ENCODE results near the gene DNAH12.

DNAH12 gene

DNA sequence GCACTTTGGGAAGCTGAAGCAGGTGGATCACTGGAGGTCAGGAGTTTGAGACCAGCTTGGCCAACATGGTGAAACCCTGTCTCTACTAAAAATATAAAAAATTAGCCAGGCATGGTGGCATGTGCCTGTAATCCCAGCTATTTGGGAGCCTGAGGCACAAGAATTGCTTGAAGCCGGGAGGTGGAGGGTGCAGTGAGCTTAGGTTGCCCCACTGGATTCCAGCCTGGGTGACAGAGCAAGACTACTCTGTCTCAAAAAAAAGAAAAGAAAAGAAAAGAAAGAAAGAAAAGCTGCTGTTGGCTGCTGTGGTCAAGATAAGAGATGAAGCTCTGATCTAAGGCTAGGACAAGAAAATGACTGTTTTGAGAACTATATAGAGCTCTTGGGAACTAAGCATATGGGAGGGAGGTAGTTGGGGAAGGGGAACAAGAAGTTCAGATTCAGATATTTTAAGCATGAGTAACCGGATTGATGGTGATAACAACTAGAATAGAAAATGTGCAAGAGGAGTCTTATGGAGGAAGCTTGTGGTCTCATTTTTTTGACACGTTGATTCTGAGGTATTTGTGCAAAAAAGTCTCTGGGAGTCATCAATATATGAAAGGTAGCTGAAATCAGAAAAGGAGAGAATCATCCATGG lies 25.7 kb downstream of the DNAH12 start:
- Histone ChIP-seq H3K4me2 (no peak overlapping the region), H3K4me3 (IDR thresholded peaks at IDR 0.05; ENCODE audit: insufficient read depth, low read depth, low read length) (no peak overlapping the region), H3K9ac (no peak overlapping the region), H3K36me3 (ENCODE audit: insufficient read depth) (no peaks in the 10 kb centered on the region), H2AFZ (ENCODE audit: low read depth) (no peak overlapping the region), H3K27me3 (ENCODE audit: insufficient read depth, low read depth) (no peaks in the 10 kb centered on the region), H3K79me2 (ENCODE audit: insufficient read depth, low read depth) (no peaks in the 10 kb centered on the region), H3K4me1 (ENCODE audit: low read depth, poor library complexity, severe bottlenecking) (no peaks in the 10 kb centered on the region), H3K27ac (no peak overlapping the region), H4K20me1 (ENCODE audit: insufficient read depth) (no peaks in the 10 kb centered on the region)
- TF ChIP-seq, protein P1, sequence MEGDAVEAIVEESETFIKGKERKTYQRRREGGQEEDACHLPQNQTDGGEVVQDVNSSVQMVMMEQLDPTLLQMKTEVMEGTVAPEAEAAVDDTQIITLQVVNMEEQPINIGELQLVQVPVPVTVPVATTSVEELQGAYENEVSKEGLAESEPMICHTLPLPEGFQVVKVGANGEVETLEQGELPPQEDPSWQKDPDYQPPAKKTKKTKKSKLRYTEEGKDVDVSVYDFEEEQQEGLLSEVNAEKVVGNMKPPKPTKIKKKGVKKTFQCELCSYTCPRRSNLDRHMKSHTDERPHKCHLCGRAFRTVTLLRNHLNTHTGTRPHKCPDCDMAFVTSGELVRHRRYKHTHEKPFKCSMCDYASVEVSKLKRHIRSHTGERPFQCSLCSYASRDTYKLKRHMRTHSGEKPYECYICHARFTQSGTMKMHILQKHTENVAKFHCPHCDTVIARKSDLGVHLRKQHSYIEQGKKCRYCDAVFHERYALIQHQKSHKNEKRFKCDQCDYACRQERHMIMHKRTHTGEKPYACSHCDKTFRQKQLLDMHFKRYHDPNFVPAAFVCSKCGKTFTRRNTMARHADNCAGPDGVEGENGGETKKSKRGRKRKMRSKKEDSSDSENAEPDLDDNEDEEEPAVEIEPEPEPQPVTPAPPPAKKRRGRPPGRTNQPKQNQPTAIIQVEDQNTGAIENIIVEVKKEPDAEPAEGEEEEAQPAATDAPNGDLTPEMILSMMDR (conservative IDR thresholded peaks at IDR 0.05; ENCODE audit: low read depth, low read length) = no peak

DNA sequence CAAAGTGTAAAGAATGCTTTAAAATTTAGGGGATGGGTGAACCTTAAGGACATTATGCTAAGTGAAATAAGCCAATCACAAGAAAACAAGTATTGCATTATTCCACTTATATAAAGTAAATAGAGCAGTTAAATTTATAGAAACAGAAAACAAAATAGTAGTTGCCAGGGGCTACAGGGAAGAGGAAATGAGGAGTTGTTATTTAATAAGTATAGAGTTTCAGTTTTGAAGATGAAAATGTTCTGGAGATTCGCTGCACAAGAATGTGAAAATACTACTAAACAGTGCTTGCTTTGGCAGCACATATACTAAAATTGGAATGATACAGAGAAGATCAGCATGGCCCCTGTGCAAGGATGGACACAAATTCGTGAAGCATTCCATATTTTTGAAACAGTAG lies 32.0 kb downstream of the DNAH12 start:
- H4K20me1 ChIP-seq (ENCODE audit: insufficient read depth) = no peaks in the 10 kb centered on the region
- H3K27me3 ChIP-seq (ENCODE audit: insufficient read depth, low read depth) = no peaks in the 10 kb centered on the region

DNA sequence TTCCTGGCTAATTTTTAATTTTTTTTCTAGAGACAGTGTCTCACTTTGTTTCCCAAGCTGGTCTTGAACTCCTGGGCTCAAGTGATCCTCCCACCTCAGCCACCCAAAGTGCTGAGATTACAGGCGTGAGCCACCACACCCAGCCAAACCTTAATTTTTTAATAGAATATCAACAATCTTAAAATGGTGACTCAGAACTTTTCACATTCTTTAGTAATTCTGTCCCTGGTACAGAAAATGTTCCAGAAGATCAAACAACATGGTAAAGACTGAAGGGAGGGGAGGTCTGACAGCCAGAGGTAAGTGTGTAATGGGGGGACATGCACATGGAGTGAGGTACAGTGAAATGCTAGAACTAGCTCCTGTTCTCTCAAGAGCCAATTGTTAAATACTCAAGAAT lies 38.2 kb downstream of the DNAH12 start:
- Histone ChIP-seq H3K79me2 (ENCODE audit: insufficient read depth, low read depth) (no peaks in the 10 kb centered on the region), H3K4me2 (no peak overlapping the region), H2AFZ (ENCODE audit: low read depth) (no peak overlapping the region), H4K20me1 (ENCODE audit: insufficient read depth) (no peaks in the 10 kb centered on the region), H3K4me1 (ENCODE audit: low read depth, poor library complexity, severe bottlenecking) (no peaks in the 10 kb centered on the region), H3K9ac (no peak overlapping the region), H3K27me3 (ENCODE audit: insufficient read depth, low read depth) (no peaks in the 10 kb centered on the region), H3K4me3 (IDR thresholded peaks at IDR 0.05; ENCODE audit: insufficient read depth, low read depth, low read length) (no peak overlapping the region), H3K36me3 (ENCODE audit: insufficient read depth) (no peaks in the 10 kb centered on the region), H3K27ac (no peak overlapping the region)
- TF ChIP-seq, protein P1 (conservative IDR thresholded peaks at IDR 0.05; ENCODE audit: low read depth, low read length) = no peak

More for the DNA sequence above, 32.0 kb downstream of the DNAH12 start:
- Histone ChIP-seq H3K4me2 (no peak overlapping the region), H3K4me3 (IDR thresholded peaks at IDR 0.05; ENCODE audit: insufficient read depth, low read depth, low read length) (no peak overlapping the region), H3K4me1 (ENCODE audit: low read depth, poor library complexity, severe bottlenecking) (no peaks in the 10 kb centered on the region), H3K36me3 (ENCODE audit: insufficient read depth) (no peaks in the 10 kb centered on the region), H3K79me2 (ENCODE audit: insufficient read depth, low read depth) (no peaks in the 10 kb centered on the region), H2AFZ (ENCODE audit: low read depth) (no peak overlapping the region), H3K9ac (no peak overlapping the region), H3K27ac (no peak overlapping the region)
- TF ChIP-seq, protein P1 (conservative IDR thresholded peaks at IDR 0.05; ENCODE audit: low read depth, low read length) = no peak

DNA sequence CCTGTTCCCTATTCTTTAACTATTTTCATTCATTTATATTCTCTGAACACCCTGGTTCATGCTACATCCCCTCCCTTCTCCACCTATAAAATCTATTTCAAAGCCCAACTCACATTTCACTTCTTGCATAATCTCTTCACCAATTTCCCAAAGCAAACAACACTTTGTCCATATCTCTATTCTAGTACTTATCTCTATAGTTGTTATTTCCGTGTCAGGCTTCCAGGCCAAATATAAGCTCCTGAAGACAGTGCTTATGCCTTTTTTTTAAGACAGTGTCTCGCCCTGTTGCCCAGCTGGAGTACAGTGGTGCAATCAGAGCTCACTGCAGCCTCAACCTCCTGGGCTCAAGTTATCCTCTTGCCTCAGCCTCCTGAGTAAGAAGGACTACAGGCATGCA lies 43.6 kb downstream of the DNAH12 start:
- Histone ChIP-seq H2AFZ (ENCODE audit: low read depth) (no peak overlapping the region), H3K9ac (no peak overlapping the region), H3K79me2 (ENCODE audit: insufficient read depth, low read depth) (no peaks in the 10 kb centered on the region), H3K27ac (no peak overlapping the region), H3K4me2 (no peak overlapping the region), H3K36me3 (ENCODE audit: insufficient read depth) (no peaks in the 10 kb centered on the region), H3K4me3 (IDR thresholded peaks at IDR 0.05; ENCODE audit: insufficient read depth, low read depth, low read length) (no peak overlapping the region), H3K4me1 (ENCODE audit: low read depth, poor library complexity, severe bottlenecking) (no peaks in the 10 kb centered on the region), H3K27me3 (ENCODE audit: insufficient read depth, low read depth) (no peaks in the 10 kb centered on the region), H4K20me1 (ENCODE audit: insufficient read depth) (no peaks in the 10 kb centered on the region)
- TF ChIP-seq, protein P1 (conservative IDR thresholded peaks at IDR 0.05; ENCODE audit: low read depth, low read length) = no peak
